HG03558 (cell line): Measurements from ENCODE around the gene RRAS.

ENCODE experiments used
- ATAC-seq: cut with Tn5 transposase; IDR thresholded peaks from one replicate; pipeline ENCODE4 v1.9.1; 2021; ENCODE audit warnings: moderate number of reproducible peaks; ENCODE audit not compliant: unreplicated experiment; ENCODE audit errors: extremely low read depth

The RRAS gene

GRCh38 chr19:49640113-49640898 is at the start of gene RRAS:
TSS of gene RRAS (minus strand) at chr19:49640143. CDS start at chr19:49640098, 45 bp downstream.
- peak; percentile 39 for ATAC-seq

GRCh38 chr19:49689133-49690078 is 49.5 kb upstream of the RRAS start, which contains the start of gene ADM5:
TSS of gene ADM5 (plus strand) at chr19:49689594. CDS start at chr19:49689838, 244 bp downstream.
- ATAC-seq: no peak

- ATAC-seq: no peak
Measured at GRCh38 chr19:49688531-49689132, 48.7 kb upstream of the RRAS start.

- no peak for ATAC-seq
Measured at GRCh38 chr19:49687566-49688316, 47.8 kb upstream of the RRAS start.

GRCh38 chr19:49687150-49687549 is 47.2 kb upstream of the RRAS start:
- no peak for ATAC-seq

GRCh38 chr19:49686503-49687088 is 46.7 kb upstream of the RRAS start:
- no peak for ATAC-seq

GRCh38 chr19:49685845-49686332 is 45.9 kb upstream of the RRAS start:
- ATAC-seq: no peak

- ATAC-seq: no peak
Measured at GRCh38 chr19:49684983-49685553, 45.1 kb upstream of the RRAS start.

GRCh38 chr19:49684251-49684982 is 44.5 kb upstream of the RRAS start:
- ATAC-seq: no peak

GRCh38 chr19:49683814-49684250 is 43.9 kb upstream of the RRAS start:
- no peak for ATAC-seq

- no peak for ATAC-seq
Measured at GRCh38 chr19:49682274-49682673, 42.3 kb upstream of the RRAS start.

- no peak for ATAC-seq
Measured at GRCh38 chr19:49681830-49682229, 41.9 kb upstream of the RRAS start.

GRCh38 chr19:49680421-49681351 is 40.7 kb upstream of the RRAS start:
- ATAC-seq: no peak

- no peak for ATAC-seq
Measured at GRCh38 chr19:49679771-49680413, 39.9 kb upstream of the RRAS start.

GRCh38 chr19:49678985-49679770 is 39.2 kb upstream of the RRAS start:
- no peak for ATAC-seq
